HepG2 (cell line): ENCODE data around the gene TBC1D19.

Experiments
- CTCF ChIP-seq: sonication (generic); formaldehyde crosslinking; IDR thresholded peaks from 2 replicates; pipeline ENCODE4 v1.5.0; 2020; ENCODE audit warnings: mild to moderate bottlenecking, missing genetic modification reagents, moderate library complexity
- FOXM1 ChIP-seq: sonication (generic); formaldehyde crosslinking; IDR thresholded peaks from 2 replicates; pipeline ENCODE4 v1.5.0; 2020; ENCODE audit warnings: missing genetic modification reagents
- GABPA ChIP-seq, 2 experiments: IDR thresholded peaks; 2 replicates each; pipeline ENCODE4 v1.6.1; 2011 to 2016; ENCODE audit warnings: low read depth in 2 of 2, low read length in 1 of 2, missing biosample characterization in 1 of 2, missing genetic modification characterization in 1 of 2
- KDM1A ChIP-seq: IDR thresholded peaks from 2 replicates; pipeline ENCODE4 v1.6.1; 2016; ENCODE audit warnings: missing compliant biosample characterization
- MXI1 ChIP-seq: IDR thresholded peaks from 3 replicates; pipeline ENCODE4 v1.6.1; 2012; ENCODE audit warnings: low read depth, low read length, inconsistent platforms, borderline replicate concordance
- NR2C2 ChIP-seq: sonication (generic); formaldehyde crosslinking; IDR thresholded peaks from 2 replicates; pipeline ENCODE4 v1.4.0; 2020; ENCODE audit warnings: missing genetic modification reagents, mild to moderate bottlenecking, moderate library complexity, borderline replicate concordance
- REPIN1 ChIP-seq: sonication (generic); formaldehyde crosslinking; IDR thresholded peaks from 2 replicates; pipeline ENCODE4 v1.8.0; 2022; ENCODE audit warnings: missing genetic modification reagents, low read depth, mild to moderate bottlenecking, borderline replicate concordance
- ZBTB1 ChIP-seq: sonication (generic); formaldehyde crosslinking; IDR thresholded peaks from 2 replicates; pipeline ENCODE4 v1.4.0; 2020; ENCODE audit warnings: missing genetic modification reagents, borderline replicate concordance
- ZNF317 ChIP-seq: sonication (generic); formaldehyde crosslinking; IDR thresholded peaks from 2 replicates; pipeline ENCODE4 v1.5.0; 2020; ENCODE audit warnings: mild to moderate bottlenecking, missing genetic modification reagents
- ZNF362 ChIP-seq: sonication (generic); formaldehyde crosslinking; IDR thresholded peaks from 2 replicates; pipeline ENCODE4 v1.4.0; 2020; ENCODE audit warnings: missing genetic modification reagents, mild to moderate bottlenecking, borderline replicate concordance
- ZNF598 ChIP-seq: sonication (generic); formaldehyde crosslinking; IDR thresholded peaks from 2 replicates; pipeline ENCODE4 v1.5.1; 2020; ENCODE audit warnings: mild to moderate bottlenecking, missing genetic modification reagents, borderline replicate concordance

GRCh38 chr4:26583865-26584652 is at the start of gene TBC1D19:
- peak; percentile 54; the same call in 1 of the 2 replicates for TF ChIP-seq ZNF362
- TF ChIP-seq FOXM1 (CRISPR knock-in tag), result no peak
- peak; percentile 34; the same call in 1 of the 2 replicates for TF ChIP-seq ZNF317
- TF ChIP-seq NR2C2 (CRISPR knock-in tag), result peak; percentile 62
- TF ChIP-seq GABPA (IDR thresholded peaks at IDR 0.05; ENCODE audit: low read depth, low read length), result peak; percentile 69
- TF ChIP-seq GABPA (CRISPR knock-in tag; IDR thresholded peaks at IDR 0.05; ENCODE audit: low read depth), result peak; percentile 89
- TF ChIP-seq REPIN1 (CRISPR knock-in tag), result peak; percentile 88
- TF ChIP-seq ZNF598 (CRISPR knock-in tag), result peak; percentile 83; the same call in 1 of the 2 replicates
- TF ChIP-seq MXI1, result peak; percentile 73; the same call in 2 of the 3 replicates
- TF ChIP-seq KDM1A, result peak; percentile 54; the same call in 1 of the 2 replicates
- TF ChIP-seq CTCF (CRISPR knock-in tag), result peak; percentile 43
- no peak for TF ChIP-seq ZBTB1
